Testis (tissue), 2 donors: Measurements from ENCODE around the gene PPP1R13B.

ENCODE experiments used
- POLR2A ChIP-seq: fragments of 450-650 bp; IDR thresholded peaks from one replicate; pipeline ENCODE4 v1.6.1; 2017; ENCODE audit warnings: antibody characterized with exemption, mild to moderate bottlenecking, moderate library complexity
- TF ChIP-seq, protein P1 (sequence below), 3 experiments: fragments of 450-650 bp in 2 of 3; fragments of 200-600 bp in 1 of 3; sonication (generic) in 1 of 3; IDR thresholded peaks; one replicate each; pipeline ENCODE4 v1.5.1; 2016 to 2019; ENCODE audit warnings: antibody characterized with exemption in 3 of 3, mild to moderate bottlenecking in 2 of 3, moderate library complexity in 1 of 3

- TF ChIP-seq, protein P1, sequence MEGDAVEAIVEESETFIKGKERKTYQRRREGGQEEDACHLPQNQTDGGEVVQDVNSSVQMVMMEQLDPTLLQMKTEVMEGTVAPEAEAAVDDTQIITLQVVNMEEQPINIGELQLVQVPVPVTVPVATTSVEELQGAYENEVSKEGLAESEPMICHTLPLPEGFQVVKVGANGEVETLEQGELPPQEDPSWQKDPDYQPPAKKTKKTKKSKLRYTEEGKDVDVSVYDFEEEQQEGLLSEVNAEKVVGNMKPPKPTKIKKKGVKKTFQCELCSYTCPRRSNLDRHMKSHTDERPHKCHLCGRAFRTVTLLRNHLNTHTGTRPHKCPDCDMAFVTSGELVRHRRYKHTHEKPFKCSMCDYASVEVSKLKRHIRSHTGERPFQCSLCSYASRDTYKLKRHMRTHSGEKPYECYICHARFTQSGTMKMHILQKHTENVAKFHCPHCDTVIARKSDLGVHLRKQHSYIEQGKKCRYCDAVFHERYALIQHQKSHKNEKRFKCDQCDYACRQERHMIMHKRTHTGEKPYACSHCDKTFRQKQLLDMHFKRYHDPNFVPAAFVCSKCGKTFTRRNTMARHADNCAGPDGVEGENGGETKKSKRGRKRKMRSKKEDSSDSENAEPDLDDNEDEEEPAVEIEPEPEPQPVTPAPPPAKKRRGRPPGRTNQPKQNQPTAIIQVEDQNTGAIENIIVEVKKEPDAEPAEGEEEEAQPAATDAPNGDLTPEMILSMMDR (IDR thresholded peaks at IDR 0.05): no peak
- no peak for TF ChIP-seq POLR2A
Measured at GRCh38 chr14:103706551-103707328, 140.6 kb downstream of the PPP1R13B start.
